Stimulated activated CD4-positive, alpha-beta T cell treated with anti-CD3 and anti-CD28 coated beads, TNF-alpha, amount 100 ng/mL, for 48 hours (primary cell): Measurements from ENCODE around the gene CLDN22.
"Not testable (repeated sequence)": the region's sequence is repeated elsewhere in the genome, so short reads cannot be mapped to it uniquely, and the experiment has no call there.

Source experiments
- DNase-seq, 3 donors: peaks; one replicate each; pipeline ENCODE4 v3.0.0-alpha.2; 2020; ENCODE audit warnings: low read depth in 3 of 3

CLDN22 gene

DNA sequence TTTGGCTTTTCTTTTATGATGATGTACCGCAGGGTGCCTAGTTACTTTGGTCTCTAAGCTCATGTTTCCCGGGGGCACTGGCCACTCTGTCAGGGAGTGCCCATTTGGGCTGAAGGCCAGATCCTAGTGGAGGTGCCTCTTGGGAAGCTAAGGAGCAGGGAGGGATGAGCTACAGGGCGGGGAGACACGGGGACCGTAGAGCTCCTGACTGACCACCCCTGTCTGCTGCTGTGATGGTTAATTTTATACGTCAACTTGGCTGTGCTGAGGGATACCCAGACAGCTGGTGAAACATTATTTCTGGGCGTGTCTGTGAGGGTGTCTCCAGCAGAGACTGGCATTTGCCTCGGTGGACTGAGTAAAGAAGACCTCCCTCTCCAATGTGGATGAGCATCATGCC is 27.1 kb upstream of the CLDN22 start:
- DNase-seq, result no peak

DNA sequence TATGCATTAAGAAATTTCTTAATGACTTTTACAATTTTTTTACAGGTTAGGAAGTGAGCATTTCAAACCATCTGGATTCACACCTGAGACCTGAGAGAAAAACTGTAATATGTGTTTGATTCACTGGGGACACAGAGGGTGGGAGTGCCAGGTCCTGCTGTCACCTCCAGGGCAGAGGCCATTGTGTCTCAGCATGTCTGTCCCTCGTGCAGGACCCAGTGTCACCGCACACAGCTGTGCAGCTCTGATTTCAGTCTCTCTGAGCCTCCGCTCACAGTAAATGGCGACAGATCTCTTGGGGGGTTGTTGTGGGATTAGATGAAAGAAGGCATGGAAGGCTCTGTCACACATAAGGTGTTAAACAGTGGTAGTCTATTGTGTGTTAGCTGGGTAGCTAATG is 25.2 kb upstream of the CLDN22 start:
- DNase-seq, result no peak

DNA sequence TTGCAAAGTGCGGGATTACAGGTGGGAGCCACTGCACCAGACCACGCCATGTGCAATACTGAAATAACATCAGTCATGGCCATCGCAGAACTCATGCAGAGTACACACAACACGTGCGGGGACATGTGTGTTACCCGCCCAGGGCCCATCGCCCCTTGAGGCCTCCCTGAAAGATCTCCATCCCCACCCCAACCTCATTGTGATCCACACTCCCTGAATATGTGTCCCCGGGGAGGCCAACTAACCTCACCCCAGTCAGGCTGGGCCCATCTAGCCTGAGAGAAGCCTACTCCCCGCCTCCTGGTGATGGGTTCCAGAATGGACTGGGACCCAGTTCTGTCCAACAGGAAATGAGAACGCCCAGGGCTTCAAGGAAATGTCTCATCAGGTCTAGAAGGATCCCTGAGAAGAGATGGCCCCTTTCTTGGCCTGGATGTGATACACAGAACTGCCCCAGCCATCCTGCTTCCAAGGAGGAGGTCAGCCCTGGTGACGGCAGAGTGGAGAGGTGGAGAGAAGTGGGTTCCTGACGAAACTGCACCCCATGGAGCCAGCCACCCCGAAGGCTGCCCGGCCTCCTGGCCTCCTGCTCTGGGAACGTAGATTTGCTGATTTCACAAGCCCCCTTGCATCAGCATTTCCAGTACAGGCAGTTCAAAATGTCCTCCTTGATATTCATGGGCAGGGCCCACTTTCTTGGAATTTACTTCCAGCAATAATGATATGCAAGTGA is 24.6 kb upstream of the CLDN22 start:
- no peak for DNase-seq

DNA sequence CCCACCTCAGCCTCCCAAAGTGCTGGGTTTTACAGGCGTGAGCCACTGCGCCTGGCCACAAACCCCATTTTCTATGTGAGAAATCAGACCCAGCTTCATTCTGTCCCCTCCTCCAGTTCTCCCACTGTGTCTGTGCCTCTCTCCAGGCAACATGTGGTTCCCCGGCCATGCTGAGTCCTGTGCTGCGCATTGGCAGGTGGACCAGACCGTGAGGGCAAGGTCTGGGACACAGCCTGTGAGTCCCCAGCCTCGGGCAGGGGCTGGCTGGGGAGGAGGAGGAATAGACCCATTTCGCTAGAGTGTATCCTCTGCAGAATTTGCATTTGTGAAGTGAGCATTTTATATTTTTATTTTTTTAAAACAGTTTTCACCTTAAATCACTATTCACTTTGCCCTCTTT is 23.7 kb upstream of the CLDN22 start:
- DNase-seq, result no peak

DNA sequence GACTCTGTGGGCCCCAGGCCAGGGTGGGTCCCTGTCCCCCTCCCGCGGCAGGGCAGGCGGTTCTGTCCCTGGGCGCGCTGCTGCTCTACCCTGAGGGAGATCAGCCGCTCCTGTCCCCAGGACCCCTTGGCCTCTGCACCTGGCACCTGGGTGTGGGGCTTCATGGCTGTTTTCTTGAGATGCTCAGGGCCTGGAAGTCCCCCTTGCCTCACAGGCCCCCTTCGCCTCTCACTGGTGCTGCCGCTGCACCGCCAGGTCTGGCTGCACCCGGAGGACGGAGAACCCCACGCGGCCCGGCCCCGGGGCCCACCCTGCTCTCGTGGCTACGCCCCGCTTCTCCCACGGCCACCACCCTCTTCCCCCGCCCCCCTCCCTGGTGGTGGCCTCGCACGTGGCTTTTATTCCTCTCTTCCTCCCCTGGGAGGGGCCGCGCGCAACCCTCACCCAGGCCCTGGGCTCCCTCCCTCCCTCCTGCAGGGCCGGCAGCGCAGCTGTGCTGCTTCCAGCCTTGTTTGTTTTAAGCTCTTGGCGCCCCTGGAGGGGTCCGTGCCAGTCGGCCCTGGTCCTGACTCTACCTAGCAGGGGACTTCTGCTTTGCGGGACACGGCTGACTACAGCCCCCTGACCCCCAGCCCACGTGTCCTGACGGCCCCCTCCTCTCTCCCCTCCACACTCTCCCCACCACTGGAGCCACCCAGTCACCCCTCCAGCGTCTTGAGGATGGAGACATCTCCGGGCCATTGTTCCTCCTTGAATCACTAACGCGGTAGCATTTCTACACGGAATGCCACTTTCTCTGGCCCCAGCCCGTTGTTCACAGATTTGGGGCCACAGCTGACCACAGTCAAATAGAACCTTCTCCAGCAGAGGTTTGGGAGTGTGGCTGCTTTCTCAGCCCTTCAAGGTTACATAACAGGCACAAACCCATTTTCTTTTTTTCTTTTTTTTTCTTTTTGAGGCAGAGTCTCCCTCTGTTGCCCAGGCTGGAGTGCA is 22.8 kb upstream of the CLDN22 start:
- no peak for DNase-seq

DNA sequence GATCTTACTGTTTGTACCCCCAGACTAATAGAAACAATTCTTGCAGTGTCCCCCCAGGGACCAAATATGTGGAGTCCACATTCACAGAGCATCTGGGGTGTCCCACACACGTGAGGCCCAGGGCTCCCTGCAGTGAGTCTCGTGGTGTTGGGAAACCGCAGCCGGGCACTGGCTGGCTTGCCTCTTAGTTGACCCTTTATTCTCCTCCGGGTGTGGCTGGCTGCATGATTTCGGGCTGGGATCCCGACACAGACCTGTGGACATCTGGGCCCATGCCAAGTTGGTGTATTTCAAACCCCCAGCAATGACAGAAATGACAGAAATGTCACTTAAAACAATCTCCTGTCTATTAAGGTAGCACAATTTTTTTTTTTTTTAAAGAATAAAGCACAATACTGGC is 17.8 kb upstream of the CLDN22 start:
- DNase-seq, result no peak

DNA sequence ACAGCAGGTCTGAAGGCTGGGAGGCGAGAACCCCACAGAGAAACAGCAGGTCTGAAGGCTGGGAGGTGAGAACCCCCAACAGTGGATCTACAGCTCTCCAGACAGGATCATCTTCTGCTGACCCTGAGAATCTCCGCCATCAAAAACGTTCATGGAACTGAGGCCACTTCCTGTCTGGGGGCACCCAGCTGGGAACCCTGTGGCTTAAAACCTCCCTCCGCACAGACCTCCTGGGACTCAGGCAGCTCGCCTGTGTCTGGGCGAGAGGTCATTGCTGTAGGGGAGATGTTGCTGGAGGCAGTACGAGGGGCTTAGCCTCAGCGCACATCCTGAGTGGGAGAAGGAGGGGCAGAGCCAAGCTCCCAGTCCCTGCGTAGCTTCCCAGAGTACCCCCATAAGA is 17.3 kb upstream of the CLDN22 start:
- DNase-seq, result no peak

DNA sequence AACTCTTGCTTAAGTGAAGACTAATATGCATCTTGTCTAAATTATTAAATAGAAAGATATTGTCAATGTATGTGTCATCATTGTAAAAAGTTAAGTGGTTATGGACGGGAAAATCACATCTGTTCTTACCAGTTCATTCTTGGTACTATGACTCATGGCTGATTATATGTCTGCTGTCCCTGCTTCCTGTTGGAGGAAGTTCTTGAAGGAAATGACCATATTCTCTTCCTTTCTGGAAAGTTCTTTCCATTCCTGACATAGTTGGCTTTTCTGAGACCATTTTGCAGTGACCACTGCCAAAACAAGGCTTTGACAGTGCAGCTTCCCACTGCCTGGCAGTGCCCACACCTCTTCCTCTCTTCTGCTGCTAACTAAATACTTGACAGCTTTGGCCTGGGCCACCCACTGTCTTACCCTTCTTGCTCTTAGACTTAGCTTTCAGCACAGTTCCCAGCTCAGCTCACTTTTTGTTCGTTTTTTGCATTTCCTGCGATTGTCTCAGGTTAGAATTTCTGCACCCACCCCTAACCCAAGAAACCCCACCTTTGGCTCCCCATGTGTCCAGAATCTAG is 15.4 kb upstream of the CLDN22 start:
- no peak for DNase-seq

DNA sequence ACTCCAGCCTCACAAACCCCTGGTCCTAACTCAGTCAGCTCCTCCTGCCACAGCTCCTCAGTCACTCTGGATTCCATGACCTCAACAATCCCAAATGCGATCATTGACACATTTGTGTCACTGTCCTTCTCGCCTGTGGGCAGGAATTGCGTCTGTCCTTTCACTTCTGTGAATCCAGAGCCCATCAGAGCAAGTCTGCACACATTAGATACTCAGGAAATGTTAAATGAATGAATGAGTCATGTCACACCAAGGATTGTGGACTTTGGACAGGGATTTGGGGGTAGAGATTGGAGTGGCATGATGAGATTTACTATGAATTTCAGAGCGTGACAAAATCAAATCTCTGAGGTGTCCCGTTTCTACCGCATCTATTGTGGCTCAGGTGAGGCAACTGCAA is 13.9 kb upstream of the CLDN22 start:
- DNase-seq, result no peak

DNA sequence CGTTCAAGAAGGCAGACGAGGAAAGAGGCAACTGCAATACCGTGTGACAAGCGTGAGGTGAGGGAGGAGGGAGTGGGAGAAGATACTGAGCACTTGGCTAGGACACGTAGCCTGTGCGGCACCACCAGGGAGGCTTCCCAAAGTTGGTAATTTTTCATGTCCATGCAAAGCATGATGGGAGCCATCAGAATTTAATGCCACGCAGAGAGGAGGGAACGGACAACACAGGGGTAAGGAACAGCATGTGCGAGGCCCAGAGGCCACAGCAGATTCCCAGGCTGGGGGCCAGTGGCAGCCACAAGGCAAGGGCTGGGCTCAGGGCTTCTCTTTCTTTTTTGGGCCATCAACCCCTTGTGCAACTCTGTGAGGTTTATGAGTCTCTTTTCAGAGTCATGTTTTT is 13.1 kb upstream of the CLDN22 start:
- DNase-seq, result no peak

DNA sequence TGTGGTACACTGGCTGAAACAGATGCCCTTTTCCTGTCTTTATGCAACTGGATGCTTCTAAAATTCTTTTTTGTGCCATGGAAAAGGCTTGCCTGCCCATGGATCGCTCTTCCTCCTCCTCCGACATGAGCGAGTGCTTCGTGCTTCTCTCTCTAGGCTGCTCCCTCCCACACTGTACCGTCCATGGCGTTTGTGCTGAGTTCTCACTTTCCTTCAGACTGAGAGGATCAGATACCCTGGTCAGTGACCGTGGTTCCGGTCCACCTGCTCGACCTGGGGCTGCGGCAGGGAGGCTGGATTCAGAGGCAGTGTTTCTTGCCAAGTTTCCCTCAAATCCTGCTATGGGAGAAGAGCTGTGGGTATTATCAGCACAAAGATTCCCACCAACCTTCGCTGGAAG is 12.4 kb upstream of the CLDN22 start:
- no peak for DNase-seq

DNA sequence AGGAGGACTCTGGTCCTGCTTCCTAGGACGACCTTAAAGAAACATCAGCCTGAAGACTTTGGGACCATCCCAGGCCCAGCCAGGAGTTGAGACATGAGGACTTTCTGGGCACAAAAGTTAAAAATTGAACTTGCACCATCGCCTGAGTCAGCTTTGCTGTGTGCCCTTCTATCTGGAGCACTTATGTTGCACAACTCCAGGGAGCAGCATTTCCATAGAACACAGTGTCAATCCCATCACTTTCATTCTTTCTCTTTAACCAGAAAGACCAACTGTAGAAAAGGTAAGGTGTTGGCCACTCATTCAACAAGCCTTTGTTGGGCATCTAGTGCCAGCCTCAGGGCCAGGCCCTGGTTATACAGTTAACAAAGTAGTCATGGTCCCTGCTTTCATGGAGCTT is 10.8 kb upstream of the CLDN22 start:
- DNase-seq, result no peak

DNA sequence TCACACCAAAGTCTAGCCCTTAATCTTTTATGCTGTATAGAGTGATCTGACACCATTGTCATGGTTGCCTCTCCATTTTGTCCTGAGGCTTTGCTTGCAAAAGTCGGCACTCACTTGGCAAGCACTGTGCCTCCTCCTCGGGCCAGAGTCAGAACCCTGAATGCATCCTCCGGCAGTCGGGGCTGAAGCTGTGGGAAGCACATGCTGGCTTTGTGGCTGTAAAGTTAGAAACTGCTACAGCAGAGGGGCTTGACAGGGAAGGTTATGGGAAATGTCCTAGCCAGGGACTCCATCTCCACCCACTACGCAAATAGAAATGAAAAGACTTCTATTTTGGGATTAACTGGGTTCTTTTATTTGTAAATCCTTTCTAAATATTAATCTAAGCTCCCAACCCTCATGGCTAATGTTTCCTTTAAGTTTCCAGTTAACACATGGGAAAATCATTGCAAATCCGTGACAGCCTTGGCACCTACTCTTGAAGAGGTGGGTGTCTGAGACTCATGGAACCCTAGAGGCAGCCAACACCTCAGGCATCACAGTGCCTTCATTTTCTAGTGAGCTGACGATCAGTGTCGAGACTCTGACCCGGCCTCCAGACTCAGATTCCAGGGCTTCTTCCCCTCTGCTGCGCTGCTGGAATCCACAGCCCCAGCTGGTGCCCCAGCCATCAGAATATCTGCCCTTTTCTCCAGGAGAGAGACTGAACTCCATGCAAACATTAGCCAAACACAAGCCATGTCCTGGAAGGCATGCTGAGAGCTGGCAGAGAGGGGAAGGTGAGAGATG is 10.1 kb upstream of the CLDN22 start:
- DNase-seq, result no peak

DNA sequence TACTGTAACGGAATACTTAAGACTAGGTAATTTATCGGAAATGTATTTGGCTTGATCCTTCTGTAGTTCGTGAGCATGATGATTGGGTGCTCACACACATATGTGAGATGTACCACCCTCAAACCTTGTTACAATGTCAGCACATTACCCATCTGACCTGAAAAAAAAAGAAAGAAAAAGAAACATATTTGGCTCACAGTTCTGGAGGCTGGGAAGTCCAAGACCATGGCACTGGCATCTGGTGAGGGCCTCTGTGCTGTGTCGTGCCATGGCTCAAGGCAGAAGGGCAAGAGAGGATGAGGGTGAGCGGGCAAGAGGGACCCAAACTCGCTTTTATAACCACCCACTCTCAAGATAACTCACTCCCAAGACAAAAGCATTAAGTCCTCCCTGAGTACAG is 9.2 kb upstream of the CLDN22 start:
- DNase-seq, result no peak

DNA sequence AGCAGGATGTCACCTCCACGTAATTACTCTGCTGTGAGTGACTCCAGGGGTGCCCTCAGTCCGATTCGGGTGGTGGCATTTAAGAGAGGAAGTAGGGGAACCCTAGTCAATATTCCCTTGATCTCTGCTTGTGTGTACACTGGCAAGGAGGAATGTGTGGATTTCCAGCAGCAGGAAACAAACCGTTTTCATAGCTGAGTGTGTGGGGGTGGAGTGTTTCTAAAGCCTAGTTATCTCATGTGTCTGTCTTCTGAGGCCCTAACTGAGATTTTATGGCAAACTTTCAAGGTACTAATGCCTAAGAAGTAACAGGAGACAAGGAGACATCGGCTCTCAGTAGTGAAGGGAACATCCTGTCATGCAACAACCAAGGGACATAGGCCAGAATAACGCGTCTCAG is 8.8 kb upstream of the CLDN22 start:
- no peak for DNase-seq

DNA sequence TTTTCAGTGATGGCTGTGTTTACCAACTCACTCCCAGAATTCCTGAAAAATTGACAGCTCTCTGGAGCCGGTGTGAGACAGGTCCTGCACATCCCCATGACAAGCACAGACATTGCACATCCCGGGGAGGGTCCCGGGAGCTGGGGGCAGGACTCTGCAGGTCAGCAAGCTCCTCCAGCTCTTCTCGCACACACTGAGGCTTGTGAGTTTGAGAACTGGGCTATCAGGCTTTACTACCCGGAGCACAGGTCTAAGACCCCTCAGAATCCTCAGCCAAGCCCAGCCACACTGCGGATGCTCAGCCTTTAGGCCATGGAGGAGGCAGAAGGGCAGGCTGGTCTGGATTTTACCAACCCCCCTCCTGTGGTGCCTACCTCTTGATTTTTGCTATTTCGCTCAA is 7.8 kb upstream of the CLDN22 start:
- no peak for DNase-seq

DNA sequence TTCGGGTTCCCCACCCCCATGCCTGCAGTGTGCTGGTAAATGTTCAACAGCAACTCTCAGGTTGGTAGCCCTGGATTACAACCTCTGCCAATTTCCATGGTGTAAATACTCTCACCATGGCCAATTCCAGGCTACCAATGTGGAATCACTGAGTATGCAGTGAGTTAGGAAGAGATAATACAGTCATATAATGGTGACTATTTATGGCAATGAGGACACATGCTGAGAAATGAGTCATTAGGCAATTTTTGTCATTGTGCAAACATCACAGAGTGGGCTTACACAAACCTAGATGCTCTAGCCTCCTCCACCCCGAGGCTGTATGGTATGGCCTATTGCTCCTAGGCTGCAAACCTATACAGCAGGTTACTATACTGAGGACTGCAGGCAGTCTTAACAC is 6.8 kb upstream of the CLDN22 start:
- no peak for DNase-seq

DNA sequence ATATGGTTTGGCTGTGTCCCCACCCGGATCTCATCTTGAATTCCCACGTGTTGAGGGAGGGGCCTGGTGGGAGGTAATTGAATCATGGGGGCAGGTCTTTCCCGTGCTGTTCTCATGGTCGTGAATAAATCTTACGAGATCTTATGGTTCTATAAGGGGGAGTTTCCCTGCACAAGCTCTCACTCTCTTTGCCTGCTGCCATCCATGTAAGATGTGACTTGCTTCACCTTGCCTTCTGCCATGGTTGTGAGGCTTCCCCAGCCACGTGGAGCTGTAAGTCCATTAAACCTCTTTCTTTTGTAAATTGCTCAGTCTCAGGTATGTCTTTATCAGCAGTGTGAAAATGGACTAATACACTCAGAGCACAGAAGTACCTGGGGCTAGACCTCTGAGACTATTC is 6.3 kb upstream of the CLDN22 start:
- DNase-seq, result not testable (repeated sequence)

DNA sequence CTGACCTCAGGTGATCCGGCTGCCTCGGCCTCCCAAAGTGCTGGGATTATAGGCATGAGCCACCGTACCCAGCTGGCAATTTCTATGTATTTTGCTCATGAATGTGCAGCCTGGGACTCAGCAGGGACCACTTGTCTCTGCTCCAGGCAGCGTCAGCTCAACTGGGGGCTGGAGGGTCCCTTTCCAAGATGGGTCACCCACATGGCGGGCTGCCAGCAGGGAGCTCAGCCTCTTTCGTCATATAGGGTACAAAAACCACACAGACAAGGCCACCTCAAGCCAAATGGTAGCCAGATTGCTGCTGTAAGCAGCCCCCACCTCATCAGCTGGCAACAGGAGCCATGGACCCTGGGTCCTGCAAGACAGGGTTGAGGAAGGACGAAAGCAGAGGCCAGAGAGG is 4.5 kb upstream of the CLDN22 start:
- DNase-seq, result no peak

DNA sequence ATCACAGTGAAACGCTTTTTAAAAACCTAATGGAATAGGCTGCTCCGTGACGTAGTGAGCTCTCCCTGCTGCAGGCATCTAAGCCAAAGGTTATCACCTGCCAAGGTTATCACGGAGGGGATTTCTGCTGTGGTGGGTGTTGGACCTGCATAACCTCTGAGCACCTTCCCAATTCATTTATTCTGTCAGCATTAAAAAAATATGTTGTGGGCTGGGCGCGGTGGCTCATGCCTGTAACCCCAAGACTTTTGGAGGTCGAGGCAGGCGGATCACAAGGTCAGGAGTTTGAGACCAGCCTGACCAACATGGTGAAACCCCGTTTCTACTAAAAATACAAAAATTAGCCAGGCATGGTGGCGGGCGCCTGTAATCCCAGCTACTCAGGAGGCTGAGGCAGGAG is 4.0 kb upstream of the CLDN22 start:
- DNase-seq, result not testable (repeated sequence)

DNA sequence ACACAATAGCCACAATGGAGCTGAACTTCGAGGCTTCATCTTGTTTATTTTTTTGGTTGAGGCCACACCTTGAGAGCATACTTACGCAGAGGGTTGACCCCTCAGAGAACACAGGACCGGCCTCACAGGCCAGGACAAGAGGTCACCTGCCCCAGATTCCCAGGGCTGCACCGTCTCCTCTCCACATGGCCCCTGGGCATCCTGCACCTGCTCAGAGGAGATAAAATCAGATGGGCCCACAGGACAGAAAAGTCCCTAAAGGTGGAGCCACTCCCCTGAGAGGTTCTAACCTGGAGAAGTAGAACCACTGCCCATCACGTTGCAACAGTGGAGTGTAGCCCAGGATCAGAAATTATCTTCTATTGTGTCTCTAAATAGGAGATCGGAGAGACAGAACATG is 3.2 kb upstream of the CLDN22 start:
- no peak for DNase-seq

DNA sequence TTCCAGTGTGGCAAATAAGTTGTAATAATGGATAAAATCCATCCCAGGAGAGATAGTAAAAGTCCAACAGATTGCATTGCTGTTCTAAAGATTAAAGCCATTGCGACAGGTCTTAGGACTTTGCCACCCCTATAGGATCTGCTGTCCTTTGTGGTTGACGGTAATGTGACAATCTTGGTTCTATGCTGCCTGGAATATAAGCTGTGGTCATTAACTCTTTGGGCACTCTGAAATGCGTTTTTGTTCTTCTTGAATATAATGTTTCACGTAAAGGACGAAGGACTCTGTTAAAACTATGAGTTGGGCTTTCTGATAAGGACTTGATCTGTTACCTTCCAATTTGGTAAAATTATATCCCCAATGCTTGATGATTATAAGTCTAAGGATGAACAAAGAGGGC is 2.2 kb upstream of the CLDN22 start, which contains the start of gene CLDN24:
Gene CLDN24 (minus strand): TSS at position 101 of the 400 bp plus-strand sequence. CDS start 0 bp downstream, at position 101.
- DNase-seq, result no peak
